Stimulated activated CD8-positive, alpha-beta memory T cell treated with anti-CD3 and anti-CD28 coated beads, Interleukin-7, amount 100 ng/mL, for 48 hours (primary cell): ENCODE results near the gene TAMALIN.
A peak's percentile ranks its signal among the peaks of the same experiment; 100 is the strongest.

ENCODE experiments used
- DNase-seq, 2 donors: peaks; one replicate each; pipeline ENCODE4 v3.0.0-alpha.2; 2020; ENCODE audit warnings: low read depth in 1 of 2; ENCODE audit errors: extremely low read depth in 1 of 2

The TAMALIN gene

DNA sequence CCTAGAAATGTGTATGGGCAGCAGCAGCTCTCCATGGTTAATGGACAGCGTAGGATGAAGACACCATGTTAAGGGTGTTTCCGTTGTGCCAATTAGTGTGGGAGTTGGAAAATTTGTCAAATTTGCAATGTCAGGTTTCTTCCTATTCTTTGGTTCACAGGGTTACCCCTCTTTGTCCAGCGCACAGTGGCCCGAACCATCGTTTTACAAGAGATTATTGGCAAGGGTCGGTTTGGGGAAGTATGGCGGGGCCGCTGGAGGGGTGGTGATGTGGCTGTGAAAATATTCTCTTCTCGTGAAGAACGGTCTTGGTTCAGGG lies 26.0 kb upstream of the TAMALIN start:
- no peak for DNase-seq

- no peak for DNase-seq
Observed at GRCh38 chr12:51984657-51985056, 22.1 kb upstream of the TAMALIN start.

DNA sequence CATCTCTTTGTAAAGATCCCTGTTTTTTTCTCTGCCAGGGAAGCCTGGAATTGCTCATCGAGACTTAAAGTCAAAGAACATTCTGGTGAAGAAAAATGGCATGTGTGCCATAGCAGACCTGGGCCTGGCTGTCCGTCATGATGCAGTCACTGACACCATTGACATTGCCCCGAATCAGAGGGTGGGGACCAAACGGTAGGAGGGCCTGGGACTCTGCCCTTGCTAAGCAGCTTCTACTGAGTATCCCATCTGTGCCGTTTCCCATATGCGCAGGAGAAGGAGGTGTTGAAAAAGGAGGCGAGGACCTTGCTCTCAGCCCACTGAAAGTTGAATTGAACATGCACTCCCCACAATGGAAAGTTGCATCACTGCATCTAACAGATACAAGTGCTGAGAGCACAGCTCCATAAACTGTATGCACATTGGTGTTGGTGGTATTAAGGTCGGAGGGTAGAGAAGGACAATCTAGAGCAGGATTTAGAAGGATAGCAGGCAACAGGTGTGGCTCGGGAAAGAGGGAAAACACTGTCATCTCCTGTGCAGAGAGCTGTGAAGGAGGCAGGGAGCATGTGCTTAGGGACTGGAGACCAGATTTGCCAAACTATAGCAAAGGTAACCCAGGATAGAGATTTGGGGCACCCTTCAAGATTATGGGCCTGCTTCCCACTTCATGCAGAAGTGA lies 21.5 kb upstream of the TAMALIN start:
- no peak for DNase-seq

- no peak for DNase-seq
Observed at GRCh38 chr12:51986834-51987233, 19.9 kb upstream of the TAMALIN start.

- DNase-seq: no peak
Observed at GRCh38 chr12:51992246-51992645, 14.5 kb upstream of the TAMALIN start.

DNA sequence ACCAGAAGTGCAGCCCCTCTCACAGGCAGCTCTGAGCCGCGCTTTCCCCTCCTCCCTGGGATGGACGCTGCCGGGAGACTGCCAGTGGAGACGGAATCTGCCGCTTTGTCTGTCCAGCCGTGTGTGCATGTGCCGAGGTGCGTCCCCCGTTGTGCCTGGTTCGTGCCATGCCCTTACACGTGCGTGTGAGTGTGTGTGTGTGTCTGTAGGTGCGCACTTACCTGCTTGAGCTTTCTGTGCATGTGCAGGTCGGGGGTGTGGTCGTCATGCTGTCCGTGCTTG lies 12.3 kb upstream of the TAMALIN start:
- DNase-seq: no peak

GRCh38 chr12:51994959-51995358 lies 11.8 kb upstream of the TAMALIN start:
- DNase-seq: no peak

DNA sequence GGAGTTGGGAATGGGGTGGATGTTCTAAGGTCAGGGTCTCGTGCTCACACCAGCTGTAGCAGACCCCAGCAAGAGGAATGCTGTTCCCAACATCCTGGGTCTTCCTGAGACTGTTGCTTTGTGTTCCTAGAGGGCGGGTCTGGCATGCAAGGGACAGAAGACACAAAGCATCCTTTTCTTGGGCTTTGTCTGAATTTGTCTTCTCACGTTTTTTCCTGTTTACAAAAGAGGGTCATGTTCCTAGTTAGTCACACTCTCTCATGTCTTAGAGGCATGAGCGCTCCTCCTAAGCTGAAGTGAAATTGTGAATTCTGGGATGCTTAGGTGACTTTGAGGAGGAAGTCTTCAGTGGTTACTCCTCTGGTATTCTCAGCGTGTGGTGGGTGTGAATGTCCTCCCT lies 9.6 kb upstream of the TAMALIN start:
- no peak for DNase-seq

- DNase-seq: no peak
Observed at GRCh38 chr12:52003016-52003550, 3.7 kb upstream of the TAMALIN start.

- no peak for DNase-seq
Observed at GRCh38 chr12:52003591-52003990, 3.2 kb upstream of the TAMALIN start.

DNA sequence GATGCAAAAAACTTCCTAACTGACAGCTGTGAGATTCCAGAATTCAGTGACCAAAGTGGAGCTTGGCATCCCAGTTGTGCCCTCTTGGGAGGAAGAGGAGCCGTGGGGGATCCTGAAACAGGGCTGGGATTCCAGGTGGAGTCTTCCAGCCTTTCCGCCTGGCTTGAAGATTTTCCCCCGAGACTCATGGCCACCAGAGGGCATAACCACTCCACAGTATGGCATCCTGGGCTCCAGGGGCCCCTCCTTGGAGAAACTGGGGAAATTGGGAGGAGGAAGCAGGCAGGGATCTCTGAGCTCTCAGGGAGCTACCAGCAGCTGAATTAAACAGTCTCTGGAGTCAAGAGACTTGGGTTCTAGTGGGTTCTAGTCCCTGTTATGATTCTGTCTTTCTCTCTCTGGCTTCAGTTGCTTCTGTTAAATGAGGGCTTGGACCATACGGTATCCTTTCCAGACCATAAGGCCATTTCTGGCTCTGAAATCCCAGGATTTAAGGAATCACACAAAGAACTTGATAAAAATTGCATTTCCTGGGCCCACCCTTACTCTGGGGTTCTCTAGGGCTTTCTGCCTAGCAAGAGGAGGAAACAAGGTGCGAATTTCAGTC lies 2.6 kb upstream of the TAMALIN start:
- DNase-seq: no peak

GRCh38 chr12:52005218-52005902 lies 1.4 kb upstream of the TAMALIN start:
- no peak for DNase-seq

- DNase-seq: no peak
Observed at GRCh38 chr12:52005903-52006703, 643 bp upstream of the TAMALIN start.

DNA sequence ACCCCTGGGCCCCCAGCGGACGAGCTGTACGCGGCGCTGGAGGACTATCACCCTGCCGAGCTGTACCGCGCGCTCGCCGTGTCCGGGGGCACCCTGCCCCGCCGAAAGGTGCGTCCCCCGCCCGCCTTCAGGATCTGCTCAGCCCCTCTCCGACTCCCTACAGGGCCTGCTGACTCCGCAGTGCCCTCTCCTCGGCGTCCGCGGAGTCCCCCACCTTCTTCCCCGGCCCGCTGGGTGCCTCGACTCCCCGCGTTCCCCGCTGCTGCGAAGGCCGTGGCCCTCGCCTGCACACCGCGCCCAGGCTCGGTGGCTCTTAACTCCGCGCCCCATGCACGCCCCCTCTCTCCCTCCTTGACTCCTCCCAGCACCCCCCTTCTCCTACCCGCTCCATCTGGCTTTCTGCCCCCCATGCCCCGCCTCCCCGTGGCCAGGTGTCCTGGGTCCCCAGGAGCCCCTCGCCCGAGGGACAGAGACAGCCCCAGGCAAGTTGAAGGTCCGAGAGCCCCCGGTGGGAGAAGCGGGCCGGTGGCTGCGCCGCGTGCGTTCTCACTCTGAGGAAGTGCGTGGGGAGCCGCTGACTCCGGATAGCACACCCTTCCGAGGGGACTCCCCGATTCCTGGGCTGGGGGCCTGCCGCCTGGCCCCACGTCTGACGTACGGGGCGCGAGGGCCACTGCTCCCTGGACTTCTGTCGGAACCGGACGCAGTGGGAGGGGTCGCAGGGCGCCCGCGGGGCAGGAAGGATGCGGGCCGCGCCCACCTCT lies 594 bp downstream of the TAMALIN start:
- DNase-seq: peak in 1 of 2 donors; percentile 13

DNA sequence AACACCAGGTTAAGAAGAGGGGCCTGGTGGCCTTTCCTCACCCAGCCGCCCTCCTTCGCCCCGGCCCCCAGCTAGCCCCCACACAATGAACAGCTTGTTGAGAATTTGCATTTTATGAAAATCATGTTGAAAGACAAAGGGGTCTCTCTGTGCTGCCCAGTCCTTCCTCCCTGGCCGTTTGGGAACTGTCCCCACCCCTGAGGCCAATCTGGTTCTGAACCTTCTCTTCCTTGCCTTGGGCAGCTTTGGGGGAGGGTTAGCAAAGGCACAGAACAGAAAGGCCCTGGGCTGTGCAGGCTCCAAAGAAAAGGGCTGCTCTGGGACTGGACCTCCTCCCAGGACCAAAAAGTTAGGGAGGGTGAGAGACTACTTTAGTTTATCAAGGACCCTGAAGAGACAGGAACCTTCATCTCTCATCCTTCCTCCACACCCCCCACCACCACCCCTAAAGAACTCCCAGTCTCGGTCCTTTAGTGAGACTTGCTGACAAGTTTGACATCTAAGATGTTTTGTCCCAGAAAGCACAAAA lies 1.3 kb downstream of the TAMALIN start:
- DNase-seq: no peak

DNA sequence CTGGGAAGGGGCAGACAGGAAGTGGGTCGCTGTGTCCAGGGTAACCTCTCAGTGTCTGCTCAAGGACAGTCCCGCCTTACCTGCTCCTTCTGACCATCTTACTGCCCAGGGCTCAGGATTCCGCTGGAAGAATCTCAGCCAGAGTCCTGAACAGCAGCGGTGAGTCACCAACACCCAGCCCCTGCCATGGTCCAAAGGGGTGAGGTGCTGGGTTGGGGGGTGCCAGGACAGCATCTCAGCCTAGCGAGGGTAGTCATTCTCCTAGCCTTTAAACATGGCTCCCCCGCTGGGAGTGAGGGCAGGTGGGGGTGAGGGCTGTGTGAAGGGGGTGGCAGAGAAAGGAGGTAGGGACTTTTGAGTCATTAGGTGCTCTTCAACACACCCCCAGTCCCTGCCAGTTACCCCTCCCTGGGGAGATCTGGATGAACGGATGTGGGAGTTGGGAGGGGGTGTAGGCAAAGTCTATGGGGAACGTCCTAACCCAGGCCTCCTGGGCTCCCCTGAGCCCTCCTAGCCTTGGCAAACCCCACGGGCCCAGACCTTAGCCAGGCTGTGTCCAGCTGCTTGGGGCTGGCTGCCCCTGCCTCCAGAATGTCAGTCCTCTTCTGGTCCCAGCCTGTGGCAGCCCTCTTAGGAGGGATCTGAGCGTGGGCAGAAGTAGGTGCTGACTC lies 2.5 kb downstream of the TAMALIN start:
- no peak for DNase-seq

DNA sequence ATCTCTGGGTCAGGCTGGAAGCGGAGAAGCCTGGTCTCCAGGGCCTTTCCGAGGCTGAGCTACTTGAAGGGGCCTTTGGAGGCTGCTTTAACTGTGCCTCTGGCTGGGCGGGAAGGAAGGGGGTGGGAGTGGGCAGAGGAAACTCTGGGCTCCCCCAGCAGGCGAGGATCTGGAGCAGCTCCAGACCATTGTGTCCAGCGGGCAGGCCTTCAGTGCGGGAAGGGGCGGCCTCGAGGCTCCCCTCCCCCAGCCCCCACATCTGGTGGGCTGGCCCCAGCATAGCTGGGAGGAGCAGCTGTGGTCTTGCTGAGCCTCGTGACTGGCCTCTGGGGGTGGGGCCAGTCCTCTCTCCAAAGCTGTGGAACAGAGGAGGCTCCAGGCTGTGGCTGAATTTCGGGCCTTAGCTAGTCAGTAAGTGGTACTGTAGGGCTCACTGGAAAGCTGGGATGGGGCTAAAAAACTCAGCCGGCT lies 3.4 kb downstream of the TAMALIN start:
- DNase-seq: no peak

DNA sequence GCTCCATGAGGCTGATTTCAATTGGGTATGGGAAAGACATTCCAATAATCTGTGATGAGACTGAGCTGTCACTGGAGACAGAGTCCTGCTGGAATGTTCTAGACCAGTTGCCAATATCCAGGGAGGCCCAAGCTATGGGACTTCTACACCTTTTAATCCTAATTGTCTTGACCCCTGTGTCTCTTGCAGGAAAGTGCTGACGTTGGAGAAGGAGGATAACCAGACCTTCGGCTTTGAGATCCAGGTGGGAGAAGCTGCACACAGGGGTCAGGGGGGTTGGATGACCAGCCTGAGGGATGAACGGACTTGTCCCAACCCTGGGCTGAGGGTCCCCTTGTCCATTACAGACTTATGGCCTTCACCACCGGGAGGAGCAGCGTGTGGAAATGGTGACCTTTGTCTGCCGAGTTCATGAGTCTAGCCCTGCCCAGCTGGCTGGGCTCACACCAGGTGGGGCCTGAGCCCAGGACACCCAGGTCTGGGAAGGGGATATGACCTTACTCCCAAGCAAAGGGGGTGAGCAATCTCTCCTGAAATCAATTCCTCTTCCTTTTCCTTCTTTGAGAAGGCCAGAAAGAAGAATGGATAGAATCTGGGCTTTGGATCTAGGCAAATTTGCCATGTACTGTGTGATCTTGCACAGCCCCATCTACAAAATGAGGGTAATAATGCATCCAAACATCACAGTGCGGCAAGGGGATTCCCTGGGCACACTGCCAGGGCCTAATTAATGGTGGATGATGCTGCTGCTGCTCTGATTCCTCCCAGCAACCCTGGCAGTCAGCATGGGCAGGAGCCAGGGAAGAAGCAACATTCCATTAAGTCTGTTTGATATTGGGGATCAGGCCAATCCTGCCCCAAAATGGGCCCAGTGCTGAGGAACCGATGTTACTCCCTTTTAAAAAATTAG lies 4.2 kb downstream of the TAMALIN start:
- DNase-seq: no peak
